GM23338 (cell line): ENCODE data around the gene KAZALD1. TPM values are rescaled to one million over a fixed set of nuclear protein-coding genes. Genes with fewer than 3 reads are reported as not detected.

Source experiments
- ATAC-seq: fragments of 200-7000 bp; cut with Tn5 transposase; 3 replicates; pipeline ENCODE4 v1.9.1; 2020
- DNase-seq: peaks from one replicate; pipeline ENCODE4 v3.0.0-alpha.2; 2015; ENCODE audit warnings: low spot score
- H2AFZ ChIP-seq: fragments of 200-600 bp; sonication (generic); 2 replicates; pipeline ENCODE4 v1.8.0; 2016; ENCODE audit warnings: antibody characterized with exemption, mild to moderate bottlenecking, moderate library complexity
- H3F3A ChIP-seq: fragments of 200-600 bp; sonication (generic); replicated peaks from 2 replicates; pipeline ENCODE4 v1.8.0; 2017; ENCODE audit warnings: antibody characterized with exemption, mixed run types, low read depth
- H3K27ac ChIP-seq: fragments of 200-600 bp; sonication (generic); 2 replicates; pipeline ENCODE4 v1.6.1; 2016; ENCODE audit warnings: low read depth
- H3K27me3 ChIP-seq: fragments of 200-600 bp; sonication (generic); 2 replicates; pipeline ENCODE4 v1.8.0; 2016; ENCODE audit warnings: mild to moderate bottlenecking, mixed run types, moderate library complexity; ENCODE audit not compliant: insufficient read depth
- H3K36me3 ChIP-seq: fragments of 200-600 bp; sonication (generic); 2 replicates; pipeline ENCODE4 v1.8.0; 2016; ENCODE audit warnings: mild to moderate bottlenecking; ENCODE audit not compliant: insufficient read depth
- H3K4me1 ChIP-seq: fragments of 200-600 bp; sonication (generic); 2 replicates; pipeline ENCODE4 v1.8.0; 2016; ENCODE audit warnings: mild to moderate bottlenecking, moderate library complexity; ENCODE audit not compliant: insufficient read depth
- H3K4me2 ChIP-seq: fragments of 200-600 bp; sonication (generic); 2 replicates; pipeline ENCODE4 v1.7.1; 2017; ENCODE audit warnings: mixed run types
- H3K4me3 ChIP-seq: fragments of 200-600 bp; sonication (generic); 2 replicates; pipeline ENCODE4 v1.6.1; 2016; ENCODE audit warnings: mixed run types
- H3K79me2 ChIP-seq: fragments of 200-600 bp; sonication (generic); replicated peaks from 2 replicates; pipeline ENCODE4 v1.8.0; 2017; ENCODE audit warnings: mild to moderate bottlenecking; ENCODE audit not compliant: insufficient read depth
- H3K9me2 ChIP-seq: fragments of 200-600 bp; sonication (generic); 2 replicates; pipeline ENCODE4 v1.8.0; 2017; ENCODE audit not compliant: insufficient read depth
- H4K20me1 ChIP-seq: fragments of 200-600 bp; sonication (generic); replicated peaks from 2 replicates; pipeline ENCODE4 v1.8.0; 2017; ENCODE audit warnings: mild to moderate bottlenecking; ENCODE audit not compliant: insufficient read depth
- H3K27ac Mint-ChIP-seq: 2 replicates; pipeline ENCODE4 v1.8.0; 2020; ENCODE audit warnings: inconsistent platforms, mild to moderate bottlenecking, moderate library complexity, mixed read lengths
- H3K27me3 Mint-ChIP-seq: 3 replicates; pipeline ENCODE4 v1.8.0; 2022; ENCODE audit warnings: low read depth, mild to moderate bottlenecking, moderate library complexity, mixed read lengths, inconsistent platforms; ENCODE audit not compliant: insufficient read depth, poor library complexity
- H3K36me3 Mint-ChIP-seq: 3 replicates; pipeline ENCODE4 v1.8.0; 2021; ENCODE audit warnings: low read depth, mild to moderate bottlenecking, inconsistent platforms, moderate library complexity, mixed read lengths
- H3K4me1 Mint-ChIP-seq: 3 replicates; pipeline ENCODE4 v1.8.0; 2020; ENCODE audit warnings: mild to moderate bottlenecking, inconsistent platforms, mixed read lengths
- H3K4me3 Mint-ChIP-seq: 3 replicates; pipeline ENCODE4 v1.8.0; 2021; ENCODE audit warnings: moderate library complexity, mild to moderate bottlenecking, inconsistent platforms, mixed read lengths
- H3K9me3 Mint-ChIP-seq: 3 replicates; pipeline ENCODE4 v1.8.0; 2020; ENCODE audit warnings: moderate library complexity, mild to moderate bottlenecking, inconsistent platforms, mixed read lengths
- EZH2 ChIP-seq: fragments of 200-600 bp; sonication (generic); IDR thresholded peaks from one replicate; pipeline ENCODE4 v1.8.0; 2017; ENCODE audit warnings: antibody characterized with exemption, mild to moderate bottlenecking, low read depth; ENCODE audit not compliant: unreplicated experiment
- REST ChIP-seq: IDR thresholded peaks from one replicate; pipeline ENCODE4 v1.6.1; 2018; ENCODE audit warnings: antibody characterized with exemption; ENCODE audit not compliant: unreplicated experiment
- ZNF331 ChIP-seq: fragments of 250-450 bp; sonication (Bioruptor Pico); IDR thresholded peaks from 2 replicates; pipeline ENCODE4 v1.5.0; 2020; ENCODE audit warnings: low read depth, mild to moderate bottlenecking, moderate library complexity
- ZNF462 ChIP-seq: fragments of 250-450 bp; sonication (Bioruptor Pico); IDR thresholded peaks from 2 replicates; pipeline ENCODE4 v1.5.0; 2020; ENCODE audit warnings: mild to moderate bottlenecking, moderate library complexity
- polyA plus RNA-seq: library from polyadenylated mRNA; unstranded; fragments of >200 nt; fragmentation: Nextera tagmentation; extraction: Ambion mirVana; gene quantifications from 2 replicates; pipeline ENCODE4 v1.2.1, GENCODE V29; 2016
- total RNA-seq: library from RNA; depleted of rRNA; stranded (reverse); fragments of >200 nt; shearing (Covaris generic); gene quantifications from 2 replicates; pipeline ENCODE4 v1.2.3, GENCODE V29; 2014

KAZALD1 gene
- total and polyA plus RNA-seq, 2 experiments from 2014 or later = 0.27 to 1.3 TPM

GRCh38 chr10:101027106-101027720 is 34.6 kb upstream of the KAZALD1 start:
- TF ChIP-seq EZH2 = no peak
- TF ChIP-seq ZNF331 (CRISPR knock-in tag) = no peak
- no peak for TF ChIP-seq REST
- TF ChIP-seq ZNF462 (CRISPR knock-in tag) = 0 out of 2 replicates have a peak, but pooled peaks have one; percentile 11
- Histone ChIP-seq H3K79me2 (no peaks in the 10 kb centered on the region), H2AFZ (no peak overlapping the region), H4K20me1 (no peaks in the 10 kb centered on the region; the same call in 1 of the 2 replicates), H3K9me2 (no peaks in the 10 kb centered on the region), H3K4me3 (no peak overlapping the region), H3K27ac (no peak overlapping the region), H3F3A (no peaks in the 10 kb centered on the region), H3K27me3 (peaks cover 28% of the 10 kb centered on the region), H3K4me1 (peaks cover 15% of the 10 kb centered on the region; the same call in 1 of the 2 replicates), H3K4me2 (no peak overlapping the region), H3K36me3 (no peaks in the 10 kb centered on the region)
- Mint-ChIP-seq H3K4me1 (peaks cover 27% of the 10 kb centered on the region), H3K4me3 (no peak overlapping the region; the same call in 2 of the 3 replicates), H3K27me3 (peaks cover 31% of the 10 kb centered on the region), H3K9me3 (no peaks in the 10 kb centered on the region), H3K27ac (no peak overlapping the region), H3K36me3 (no peaks in the 10 kb centered on the region; the same call in 2 of the 3 replicates)
- DNase-seq (no peak), ATAC-seq (no peak)
